Measurements from ENCODE around the gene TMEM82. TPM values are rescaled to one million over a fixed set of nuclear protein-coding genes. Genes with fewer than 3 reads are reported as not detected.
"Not testable (repeated sequence)": the region's sequence is repeated elsewhere in the genome, so short reads cannot be mapped to it uniquely, and the experiment has no call there.

TMEM82 gene
- not detected for polyA plus RNA-seq (2013, experiment 1 of 4)
- polyA plus RNA-seq (2013, experiment 2 of 4): not detected
- polyA plus RNA-seq (2013, experiment 3 of 4): not detected
- polyA plus RNA-seq (2013, experiment 4 of 4): not detected

- Histone ChIP-seq H3K27me3 (ENCODE audit: control insufficient read depth, insufficient read depth, low read length, poor library complexity, severe bottlenecking) (no peaks in the 10 kb centered on the region), H3K4me1 (ENCODE audit: control insufficient read depth, insufficient read depth, low read length) (no peaks in the 10 kb centered on the region), H3K36me3 (ENCODE audit: control insufficient read depth, insufficient read depth, low read length) (no peaks in the 10 kb centered on the region), H3K4me3 (ENCODE audit: insufficient read depth, low read depth, low read length) (no peak within 1 kb of the TSS), H3K9me3 (ENCODE audit: control insufficient read depth, low read length) (no peaks in the 10 kb centered on the region), H3K27ac (ENCODE audit: insufficient read depth, low read depth, low read length, poor library complexity, severe bottlenecking) (no peak within 1 kb of the TSS)
- 41 to 44% methylated on average over 14 of the region's 14 CpGs for WGBS, 2 experiments
These were observed at the start of gene TMEM82 for GRCh38 chr1:15742339-15742801. Gene TMEM82, plus strand, starts transcription at chr1:15742499. Its CDS starts 61 bp downstream, at chr1:15742560.

DNA sequence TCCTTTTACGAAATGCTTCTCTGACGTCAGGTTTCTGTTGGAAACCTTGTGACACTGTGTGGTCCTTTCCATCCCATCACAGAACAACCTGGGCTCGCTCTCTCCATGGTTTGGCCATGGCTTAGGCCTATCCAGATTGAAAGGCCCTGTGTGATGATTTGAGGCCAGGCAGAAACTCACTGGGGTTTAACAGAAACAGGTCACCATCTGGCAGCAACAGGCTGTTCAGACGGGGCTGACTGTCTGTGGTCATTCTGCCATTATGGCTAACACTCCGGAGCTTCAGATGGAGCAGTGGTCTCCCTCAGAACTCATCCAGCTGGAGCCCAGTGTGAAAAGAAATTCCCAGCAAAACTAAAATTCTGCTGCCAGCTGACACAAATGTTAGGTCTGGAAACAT lies 48.9 kb upstream of the TMEM82 start:
- H3K9me3 ChIP-seq (ENCODE audit: control insufficient read depth, low read length): no peaks in the 10 kb centered on the region
- no peak overlapping the region for H3K4me3 ChIP-seq (ENCODE audit: insufficient read depth, low read depth, low read length)
- H3K4me1 ChIP-seq (ENCODE audit: control insufficient read depth, insufficient read depth, low read length): no peaks in the 10 kb centered on the region
- H3K36me3 ChIP-seq (ENCODE audit: control insufficient read depth, insufficient read depth, low read length): no peaks in the 10 kb centered on the region
- no peak overlapping the region for H3K27ac ChIP-seq (ENCODE audit: insufficient read depth, low read depth, low read length, poor library complexity, severe bottlenecking)
- no peaks in the 10 kb centered on the region for H3K27me3 ChIP-seq (ENCODE audit: control insufficient read depth, insufficient read depth, low read length, poor library complexity, severe bottlenecking)
- 93 to 94% methylated on average over 5 of the region's 5 CpGs for whole genome bisulfite sequencing, 2 experiments

- Histone ChIP-seq H3K4me1 (ENCODE audit: control insufficient read depth, insufficient read depth, low read length) (no peaks in the 10 kb centered on the region), H3K36me3 (ENCODE audit: control insufficient read depth, insufficient read depth, low read length) (no peaks in the 10 kb centered on the region), H3K4me3 (ENCODE audit: insufficient read depth, low read depth, low read length) (no peak overlapping the region), H3K9me3 (ENCODE audit: control insufficient read depth, low read length) (no peaks in the 10 kb centered on the region), H3K27me3 (ENCODE audit: control insufficient read depth, insufficient read depth, low read length, poor library complexity, severe bottlenecking) (no peaks in the 10 kb centered on the region), H3K27ac (ENCODE audit: insufficient read depth, low read depth, low read length, poor library complexity, severe bottlenecking) (peak overlapping the region; percentile 27)
- WGBS, 2 experiments: 92 to 94% methylated on average over 10 of the region's 10 CpGs
These were observed 45.3 kb upstream of the TMEM82 start for GRCh38 chr1:15696956-15697521.

GRCh38 chr1:15698201-15698600 lies 44.1 kb upstream of the TMEM82 start:
- WGBS, 2 experiments: 83 to 91% methylated on average over 2 of the region's 2 CpGs
- H3K36me3 ChIP-seq (ENCODE audit: control insufficient read depth, insufficient read depth, low read length): no peaks in the 10 kb centered on the region

DNA sequence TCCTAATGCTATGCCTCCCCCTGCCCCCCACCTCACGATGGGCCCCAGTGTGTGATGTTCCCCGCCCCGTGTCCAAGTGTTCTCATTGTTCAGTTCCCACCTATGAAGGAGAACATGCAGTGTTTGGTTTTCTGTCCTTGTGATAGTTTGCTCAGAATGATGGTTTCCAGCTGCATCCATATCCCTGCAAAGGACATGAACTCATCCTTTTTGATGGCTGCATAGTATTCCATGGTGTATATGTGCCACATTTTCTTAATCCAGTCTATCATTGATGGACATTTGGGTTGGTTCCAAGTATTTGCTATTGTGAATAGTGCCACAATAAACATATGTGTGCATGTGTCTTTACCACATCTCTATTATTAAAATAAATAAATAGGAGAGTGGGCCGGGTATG lies 43.0 kb upstream of the TMEM82 start:
- H3K36me3 ChIP-seq (ENCODE audit: control insufficient read depth, insufficient read depth, low read length); H3K27ac ChIP-seq (ENCODE audit: insufficient read depth, low read depth, low read length, poor library complexity, severe bottlenecking); H3K9me3 ChIP-seq (ENCODE audit: control insufficient read depth, low read length); H3K27me3 ChIP-seq (ENCODE audit: control insufficient read depth, insufficient read depth, low read length, poor library complexity, severe bottlenecking); H3K4me3 ChIP-seq (ENCODE audit: insufficient read depth, low read depth, low read length); H3K4me1 ChIP-seq (ENCODE audit: control insufficient read depth, insufficient read depth, low read length): not testable (repeated sequence)
- 94 to 95% methylated on average over 3 of the region's 4 CpGs for WGBS, 2 experiments

More at GRCh38 chr1:15698201-15698600, 44.1 kb upstream of the TMEM82 start:
- no peaks in the 10 kb centered on the region for H3K27me3 ChIP-seq (ENCODE audit: control insufficient read depth, insufficient read depth, low read length, poor library complexity, severe bottlenecking)
- no peak overlapping the region for H3K4me3 ChIP-seq (ENCODE audit: insufficient read depth, low read depth, low read length)
- no peaks in the 10 kb centered on the region for H3K9me3 ChIP-seq (ENCODE audit: control insufficient read depth, low read length)
- H3K27ac ChIP-seq (ENCODE audit: insufficient read depth, low read depth, low read length, poor library complexity, severe bottlenecking): no peak overlapping the region
- peaks cover 2% of the 10 kb centered on the region for H3K4me1 ChIP-seq (ENCODE audit: control insufficient read depth, insufficient read depth, low read length)

DNA sequence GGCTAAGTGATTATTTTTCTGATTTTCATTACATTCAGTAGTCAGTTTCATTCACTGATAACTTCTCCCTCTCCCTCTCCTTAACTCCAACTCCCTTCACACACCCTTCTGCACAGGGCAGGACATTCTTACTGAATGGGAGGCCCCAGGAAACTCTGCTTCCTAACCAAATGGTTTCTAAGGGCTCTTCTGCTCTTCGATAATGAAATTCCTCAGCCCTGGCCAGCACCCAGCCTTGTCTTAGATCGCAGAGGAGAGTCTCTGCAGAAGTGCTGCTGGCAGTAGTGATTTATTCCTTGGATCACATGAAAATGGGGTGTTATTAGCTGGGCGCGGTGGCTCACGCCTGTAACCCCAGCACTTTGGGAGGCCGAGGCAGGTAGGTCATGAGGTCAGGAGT lies 41.8 kb upstream of the TMEM82 start:
- Histone ChIP-seq H3K4me3 (ENCODE audit: insufficient read depth, low read depth, low read length) (no peak overlapping the region), H3K27ac (ENCODE audit: insufficient read depth, low read depth, low read length, poor library complexity, severe bottlenecking) (no peak overlapping the region), H3K27me3 (ENCODE audit: control insufficient read depth, insufficient read depth, low read length, poor library complexity, severe bottlenecking) (no peaks in the 10 kb centered on the region), H3K4me1 (ENCODE audit: control insufficient read depth, insufficient read depth, low read length) (peaks cover 7% of the 10 kb centered on the region), H3K9me3 (ENCODE audit: control insufficient read depth, low read length) (no peaks in the 10 kb centered on the region), H3K36me3 (ENCODE audit: control insufficient read depth, insufficient read depth, low read length) (peaks cover 3% of the 10 kb centered on the region)
- WGBS, 2 experiments: 95 to 96% methylated on average over 6 of the region's 6 CpGs

DNA sequence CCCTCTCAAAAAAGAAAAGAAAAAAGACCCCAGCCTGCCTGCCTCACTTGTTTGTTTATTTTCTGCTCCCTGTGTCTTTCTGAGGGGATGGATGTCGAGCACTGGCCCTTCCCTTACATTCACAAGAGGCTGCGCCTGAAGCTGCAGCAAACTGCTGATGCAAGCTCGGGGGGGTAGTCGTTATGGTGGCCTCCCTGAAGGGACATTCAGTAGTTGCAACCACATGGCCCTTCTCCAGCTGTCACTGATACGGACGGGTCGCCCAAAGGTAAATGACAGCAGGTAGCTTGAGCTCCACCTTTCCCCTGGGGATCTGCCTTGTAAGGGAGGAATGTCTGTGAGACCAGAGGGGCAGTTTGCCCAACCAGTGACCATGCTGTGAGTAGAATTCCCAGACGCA lies 40.5 kb upstream of the TMEM82 start:
- no peaks in the 10 kb centered on the region for H3K9me3 ChIP-seq (ENCODE audit: control insufficient read depth, low read length)
- H3K4me3 ChIP-seq (ENCODE audit: insufficient read depth, low read depth, low read length): no peak overlapping the region
- H3K27me3 ChIP-seq (ENCODE audit: control insufficient read depth, insufficient read depth, low read length, poor library complexity, severe bottlenecking): no peaks in the 10 kb centered on the region
- H3K27ac ChIP-seq (ENCODE audit: insufficient read depth, low read depth, low read length, poor library complexity, severe bottlenecking): no peak overlapping the region
- 90 to 92% methylated on average over 8 of the region's 8 CpGs for WGBS, 2 experiments
- peaks cover 7% of the 10 kb centered on the region for H3K36me3 ChIP-seq (ENCODE audit: control insufficient read depth, insufficient read depth, low read length)
- peaks cover 7% of the 10 kb centered on the region for H3K4me1 ChIP-seq (ENCODE audit: control insufficient read depth, insufficient read depth, low read length)

- H3K4me1 ChIP-seq (ENCODE audit: control insufficient read depth, insufficient read depth, low read length): peaks cover 7% of the 10 kb centered on the region
- peak overlapping the region; percentile 60 for H3K27ac ChIP-seq (ENCODE audit: insufficient read depth, low read depth, low read length, poor library complexity, severe bottlenecking)
- no peaks in the 10 kb centered on the region for H3K9me3 ChIP-seq (ENCODE audit: control insufficient read depth, low read length)
- 89 to 90% methylated on average over 19 of the region's 19 CpGs for WGBS, 2 experiments
- H3K27me3 ChIP-seq (ENCODE audit: control insufficient read depth, insufficient read depth, low read length, poor library complexity, severe bottlenecking): no peaks in the 10 kb centered on the region
- H3K4me3 ChIP-seq (ENCODE audit: insufficient read depth, low read depth, low read length): no peak overlapping the region
- H3K36me3 ChIP-seq (ENCODE audit: control insufficient read depth, insufficient read depth, low read length): peaks cover 7% of the 10 kb centered on the region
These were observed 39.4 kb upstream of the TMEM82 start for GRCh38 chr1:15702722-15703550.

GRCh38 chr1:15703562-15703961 lies 38.7 kb upstream of the TMEM82 start:
- Histone ChIP-seq H3K36me3 (ENCODE audit: control insufficient read depth, insufficient read depth, low read length) (peaks cover 7% of the 10 kb centered on the region), H3K4me1 (ENCODE audit: control insufficient read depth, insufficient read depth, low read length) (peaks cover 7% of the 10 kb centered on the region), H3K27ac (ENCODE audit: insufficient read depth, low read depth, low read length, poor library complexity, severe bottlenecking) (peak overlapping the region; percentile 60), H3K4me3 (ENCODE audit: insufficient read depth, low read depth, low read length) (no peak overlapping the region), H3K9me3 (ENCODE audit: control insufficient read depth, low read length) (no peaks in the 10 kb centered on the region), H3K27me3 (ENCODE audit: control insufficient read depth, insufficient read depth, low read length, poor library complexity, severe bottlenecking) (no peaks in the 10 kb centered on the region)
- 89 to 92% methylated on average over 9 of the region's 9 CpGs for WGBS, 2 experiments

DNA sequence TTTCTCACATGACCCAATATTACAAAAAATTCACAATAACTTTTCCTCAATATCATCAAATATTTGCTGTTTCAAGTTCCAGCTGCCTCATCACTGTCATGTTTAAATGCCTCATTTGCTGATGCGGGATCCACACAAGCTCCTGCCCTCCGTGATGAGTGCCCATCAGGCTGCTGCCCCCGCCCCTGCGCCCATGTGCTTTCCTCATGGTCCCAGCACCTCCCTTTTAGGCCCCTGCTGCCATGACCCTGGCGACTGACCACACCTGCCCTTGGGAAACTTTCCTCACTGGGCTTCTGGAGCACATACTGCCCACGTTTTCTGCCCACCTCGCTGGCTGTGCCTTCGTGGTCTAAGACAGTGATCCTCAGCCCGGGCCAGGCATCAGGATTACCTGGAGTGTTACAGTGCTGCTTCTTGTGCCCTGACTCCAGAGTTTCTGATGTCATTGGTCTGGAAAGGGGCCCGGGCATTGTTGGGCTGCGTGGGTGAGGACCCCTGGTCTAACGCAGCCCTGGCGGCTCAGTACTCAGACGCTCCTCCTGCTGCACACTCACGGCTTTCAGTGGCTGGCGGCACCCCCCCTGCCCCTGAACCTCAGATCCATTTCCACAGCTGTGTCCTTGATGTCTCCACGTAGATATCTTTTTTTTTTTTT lies 37.6 kb upstream of the TMEM82 start:
- Histone ChIP-seq H3K27me3 (ENCODE audit: control insufficient read depth, insufficient read depth, low read length, poor library complexity, severe bottlenecking) (no peaks in the 10 kb centered on the region), H3K27ac (ENCODE audit: insufficient read depth, low read depth, low read length, poor library complexity, severe bottlenecking) (no peak overlapping the region), H3K4me3 (ENCODE audit: insufficient read depth, low read depth, low read length) (no peak overlapping the region), H3K9me3 (ENCODE audit: control insufficient read depth, low read length) (no peaks in the 10 kb centered on the region), H3K36me3 (ENCODE audit: control insufficient read depth, insufficient read depth, low read length) (peaks cover 7% of the 10 kb centered on the region), H3K4me1 (ENCODE audit: control insufficient read depth, insufficient read depth, low read length) (peaks cover 7% of the 10 kb centered on the region)
- WGBS, 2 experiments: 92 to 93% methylated on average over 16 to 17 of the region's 17 CpGs
